HepG2 (cell line): ENCODE results near the gene PRKCG. TPM values are rescaled to one million over a fixed set of nuclear protein-coding genes. Genes with fewer than 3 reads are reported as not detected.
A peak's percentile ranks its signal among the peaks of the same experiment; 100 is the strongest.

ENCODE experiments used
- ATF7 ChIP-seq, 2 experiments: fragments of 450-650 bp in 1 of 2; sonication (generic) in 1 of 2; formaldehyde crosslinking in 1 of 2; IDR thresholded peaks; 2 replicates each; pipeline versions ENCODE4 v1.4.0 to v1.6.1; 2016 to 2020; ENCODE audit warnings: antibody characterized with exemption in 1 of 2, mild to moderate bottlenecking in 1 of 2, missing genetic modification reagents in 1 of 2
- BATF2 ChIP-seq: sonication (generic); formaldehyde crosslinking; IDR thresholded peaks from 2 replicates; pipeline ENCODE4 v1.8.0; 2022; ENCODE audit warnings: mild to moderate bottlenecking, missing genetic modification reagents, moderate library complexity
- DMAP1 ChIP-seq: IDR thresholded peaks from 2 replicates; pipeline ENCODE4 v1.6.1; 2016
- FOSL1 ChIP-seq: sonication (generic); formaldehyde crosslinking; IDR thresholded peaks from 2 replicates; pipeline ENCODE4 v1.9.0; 2021; ENCODE audit warnings: missing genetic modification reagents, borderline replicate concordance
- GABPA ChIP-seq, 2 experiments: IDR thresholded peaks; 2 replicates each; pipeline ENCODE4 v1.6.1; 2011 to 2016; ENCODE audit warnings: low read depth in 2 of 2, low read length in 1 of 2, missing biosample characterization in 1 of 2, missing genetic modification characterization in 1 of 2
- LBX2 ChIP-seq: sonication (generic); formaldehyde crosslinking; IDR thresholded peaks from 2 replicates; pipeline ENCODE4 v1.5.0; 2020; ENCODE audit warnings: missing genetic modification reagents, mild to moderate bottlenecking, borderline replicate concordance
- PBX2 ChIP-seq: IDR thresholded peaks from 2 replicates; pipeline ENCODE4 v1.6.1; 2016; ENCODE audit warnings: control low read depth
- RAD51 ChIP-seq: fragments of 450-650 bp; IDR thresholded peaks from 2 replicates; pipeline ENCODE4 v1.6.1; 2016; ENCODE audit warnings: borderline replicate concordance
- SRF ChIP-seq: IDR thresholded peaks from 2 replicates; pipeline ENCODE4 v1.6.1; 2011; ENCODE audit warnings: mild to moderate bottlenecking, low read depth, low read length, moderate library complexity
- STAT6 ChIP-seq: sonication (generic); formaldehyde crosslinking; IDR thresholded peaks from 2 replicates; pipeline ENCODE4 v1.4.0; 2020; ENCODE audit warnings: missing genetic modification reagents, mild to moderate bottlenecking, borderline replicate concordance
- THAP8 ChIP-seq: sonication (generic); formaldehyde crosslinking; IDR thresholded peaks from 2 replicates; pipeline ENCODE4 v1.5.1; 2020; ENCODE audit warnings: missing genetic modification reagents, mild to moderate bottlenecking, borderline replicate concordance
- ZBTB4 ChIP-seq: sonication (generic); formaldehyde crosslinking; IDR thresholded peaks from 2 replicates; pipeline ENCODE4 v1.4.0; 2020; ENCODE audit warnings: missing genetic modification reagents, mild to moderate bottlenecking, borderline replicate concordance
- ZNF670 ChIP-seq: sonication (generic); formaldehyde crosslinking; IDR thresholded peaks from 2 replicates; pipeline ENCODE4 v1.8.0; 2022; ENCODE audit warnings: mild to moderate bottlenecking, missing genetic modification reagents, borderline replicate concordance
- ZNF746 ChIP-seq: sonication (generic); formaldehyde crosslinking; IDR thresholded peaks from 2 replicates; pipeline ENCODE4 v1.8.0; 2022; ENCODE audit warnings: mild to moderate bottlenecking, missing genetic modification reagents
- polyA plus RNA-seq, 8 experiments: library from polyadenylated mRNA; depleted of rRNA in 3 of 8; stranded (reverse) in 7 of 8; unstranded in 1 of 8; fragments of >200 nt; fragmentation: Illumina TruSeq in 4 of 8; extraction: Trizol in 4 of 8; gene quantifications; 2 replicates each; pipeline versions ENCODE4 v1.2.1 to v1.2.3, GENCODE V29; 2011 to 2016; ENCODE audit warnings: low read depth in 4 of 8, missing spikeins in 1 of 8, mixed read lengths in 1 of 8; ENCODE audit not compliant: insufficient read depth in 1 of 8
- total RNA-seq, 5 experiments: library from RNA; depleted of rRNA; stranded (reverse); fragments of >200 nt; fragmentation: Illumina TruSeq; extraction: Trizol; gene quantifications; 2 replicates each; pipeline ENCODE4 v1.2.3, GENCODE V29; 2016; ENCODE audit warnings: low read depth in 1 of 5

PRKCG gene
- total and polyA plus RNA-seq, 2 of the 13 experiments (the other 11 are each of a cell fraction or from before 2014, with no cell fraction given) = 0.02 to 0.03 TPM

GRCh38 chr19:53864308-53864836 is 17.6 kb upstream of the PRKCG start (continued):
- TF ChIP-seq ZNF746 (CRISPR knock-in tag) (peak; percentile 64), GABPA (IDR thresholded peaks at IDR 0.05; ENCODE audit: low read depth, low read length) (no peak), GABPA (CRISPR knock-in tag; IDR thresholded peaks at IDR 0.05; ENCODE audit: low read depth) (no peak; the same call in 1 of the 2 replicates), ZBTB4 (no peak), ZNF670 (CRISPR knock-in tag) (no peak), PBX2 (CRISPR knock-in tag) (no peak), STAT6 (CRISPR knock-in tag) (peak; percentile 91; the same call in 1 of the 2 replicates), FOSL1 (CRISPR knock-in tag) (no peak), BATF2 (CRISPR knock-in tag) (no peak), SRF (no peak), ATF7 (IDR thresholded peaks at IDR 0.05) (no peak), ATF7 (CRISPR knock-in tag; IDR thresholded peaks at IDR 0.05) (no peak), RAD51 (no peak), THAP8 (CRISPR knock-in tag) (no peak), DMAP1 (CRISPR knock-in tag) (no peak), LBX2 (CRISPR knock-in tag) (no peak)
